CD4-positive, alpha-beta T cell treated with Interferon alpha-2 for 1 hour (primary cell): ENCODE measurements around the gene RASA2.

ENCODE experiments used
- DNase-seq, 2 donors: peaks; one replicate each; pipeline ENCODE4 v3.0.0-alpha.2; 2020 to 2022

Gene RASA2

GRCh38 chr3:141540531-141540930 is 53.7 kb downstream of the RASA2 start:
- DNase-seq, result no peak

- no peak for DNase-seq
Observed at GRCh38 chr3:141542202-141542969, 55.6 kb downstream of the RASA2 start.

- DNase-seq, result no peak
Observed at GRCh38 chr3:141542989-141543388, 56.2 kb downstream of the RASA2 start.

GRCh38 chr3:141544697-141545096 is 57.9 kb downstream of the RASA2 start:
- peak; percentile 9 to 74 for DNase-seq

GRCh38 chr3:141546081-141546480 is 59.3 kb downstream of the RASA2 start:
- DNase-seq, result no peak

GRCh38 chr3:141546586-141546985 is 59.8 kb downstream of the RASA2 start:
- no peak for DNase-seq

- DNase-seq, result no peak
Observed at GRCh38 chr3:141547791-141548190, 61.0 kb downstream of the RASA2 start.

- peak in 1 of 2 donors; percentile 19 for DNase-seq
Observed at GRCh38 chr3:141550926-141551665, 64.3 kb downstream of the RASA2 start.

- peak in 1 of 2 donors; percentile 38 for DNase-seq
Observed at GRCh38 chr3:141552440-141552991, 65.7 kb downstream of the RASA2 start.

- peak; percentile 34 to 76 for DNase-seq
Observed at GRCh38 chr3:141553055-141553454, 66.2 kb downstream of the RASA2 start.

GRCh38 chr3:141556034-141556433 is 69.2 kb downstream of the RASA2 start:
- no peak for DNase-seq

GRCh38 chr3:141557961-141558706 is 71.3 kb downstream of the RASA2 start:
- peak in 1 of 2 donors; percentile 23 for DNase-seq

GRCh38 chr3:141561426-141562034 is 74.7 kb downstream of the RASA2 start:
- DNase-seq, result peak; percentile 52 to 82

- no peak for DNase-seq
Observed at GRCh38 chr3:141564241-141564640, 77.4 kb downstream of the RASA2 start.

GRCh38 chr3:141570068-141570467 is 83.2 kb downstream of the RASA2 start:
- DNase-seq, result no peak

- DNase-seq, result peak in 1 of 2 donors; percentile 40
Observed at GRCh38 chr3:141575879-141576743, 89.3 kb downstream of the RASA2 start.

GRCh38 chr3:141576744-141577052 is 89.9 kb downstream of the RASA2 start:
- DNase-seq, result no peak

- no peak for DNase-seq
Observed at GRCh38 chr3:141578202-141578973, 91.6 kb downstream of the RASA2 start.

- DNase-seq, result no peak
Observed at GRCh38 chr3:141594357-141594756, 107.5 kb downstream of the RASA2 start.

GRCh38 chr3:141597931-141598330 is 111.1 kb downstream of the RASA2 start:
- no peak for DNase-seq

GRCh38 chr3:141600331-141600730 is 113.5 kb downstream of the RASA2 start:
- DNase-seq, result no peak
